Muscle of leg (tissue), 11 donors: ENCODE results near the gene BTG4. TPM values are rescaled to one million over a fixed set of nuclear protein-coding genes. Genes with fewer than 3 reads are reported as not detected.

ENCODE experiments used
- DNase-seq: peaks from one replicate; pipeline ENCODE4 v3.0.0; 2013
- H3K27ac ChIP-seq: one replicate; pipeline ENCODE4 v1.5.1; 2013; ENCODE audit warnings: mild to moderate bottlenecking, low read length, control low read depth
- H3K27me3 ChIP-seq: one replicate; pipeline ENCODE4 v1.6.1; 2013; ENCODE audit warnings: low read length; ENCODE audit not compliant: control insufficient read depth, insufficient read depth
- H3K36me3 ChIP-seq: one replicate; pipeline ENCODE4 v1.6.1; 2013; ENCODE audit warnings: low read length; ENCODE audit not compliant: control insufficient read depth, insufficient read depth
- H3K4me1 ChIP-seq: one replicate; pipeline ENCODE4 v1.6.1; 2013; ENCODE audit warnings: low read length; ENCODE audit not compliant: control insufficient read depth, insufficient read depth
- H3K4me3 ChIP-seq: one replicate; pipeline ENCODE4 v1.5.1; 2013; ENCODE audit warnings: low read length, control low read depth
- H3K9me3 ChIP-seq: replicated peaks from 2 replicates; pipeline ENCODE4 v1.6.1; 2013; ENCODE audit warnings: low read depth, low read length; ENCODE audit not compliant: control insufficient read depth
- WGBS: methylation state at CpG from one replicate; pipeline ENCODE4 v1.1.5; 2013; ENCODE audit warnings: missing lambda C conversion rate; ENCODE audit not compliant: insufficient coverage; 5-methylcytosine and 5-hydroxymethylcytosine counted together
- polyA plus RNA-seq, 8 donors: library from polyadenylated mRNA; unstranded; fragments of 120-200 nt; gene quantifications; one replicate each; pipeline versions ENCODE4 v1.2.1 to v1.2.3, GENCODE V29; 2013; ENCODE audit warnings: inconsistent platforms in 1 of 8, low replicate concordance in 1 of 8; ENCODE audit not compliant: insufficient read length in 8 of 8, insufficient read depth in 1 of 8
- total RNA-seq: library from RNA; stranded (reverse); fragments of 120-200 nt; gene quantifications from one replicate; pipeline ENCODE4 v1.2.4, GENCODE V29; 2013

The BTG4 gene
- total and polyA plus RNA-seq, 9 donors, result not detected

- no peak overlapping the region for H3K4me3 ChIP-seq
- no peaks in the 10 kb centered on the region for H3K27me3 ChIP-seq
- 36% methylated on average over 6 of the region's 11 CpGs for WGBS
- DNase-seq, result peak; percentile 74
- no peaks in the 10 kb centered on the region for H3K36me3 ChIP-seq
- H3K27ac ChIP-seq, result no peak overlapping the region
- no peaks in the 10 kb centered on the region for H3K9me3 ChIP-seq
- H3K4me1 ChIP-seq, result peaks cover 35% of the 10 kb centered on the region
Measured at GRCh38 chr11:111448831-111449557, 63.2 kb downstream of the BTG4 start.

- Histone ChIP-seq H3K36me3 (no peaks in the 10 kb centered on the region), H3K27me3 (no peaks in the 10 kb centered on the region), H3K4me1 (peaks cover 35% of the 10 kb centered on the region), H3K27ac (no peak overlapping the region), H3K9me3 (no peaks in the 10 kb centered on the region), H3K4me3 (no peak overlapping the region)
- WGBS, result 34% methylated on average over 6 of the region's 8 CpGs
- peak; percentile 39 for DNase-seq
Measured at GRCh38 chr11:111448414-111448813, 63.8 kb downstream of the BTG4 start.

- WGBS, result 90% methylated on average over 5 of the region's 5 CpGs
Measured at GRCh38 chr11:111447931-111448330, 64.3 kb downstream of the BTG4 start.

GRCh38 chr11:111447112-111447471, 65.1 kb downstream of the BTG4 start:
- no peak overlapping the region for H3K4me3 ChIP-seq
- H3K27ac ChIP-seq, result no peak overlapping the region
- no peaks in the 10 kb centered on the region for H3K36me3 ChIP-seq
- peaks cover 35% of the 10 kb centered on the region for H3K4me1 ChIP-seq
- DNase-seq, result peak; percentile 89
- no peaks in the 10 kb centered on the region for H3K9me3 ChIP-seq
- no peaks in the 10 kb centered on the region for H3K27me3 ChIP-seq
- WGBS, result no CpG with 5 or more reads among the region's 4 CpGs

More at GRCh38 chr11:111447931-111448330, 64.3 kb downstream of the BTG4 start:
- H3K4me3 ChIP-seq, result no peak overlapping the region
- no peak for DNase-seq
- H3K4me1 ChIP-seq, result peaks cover 35% of the 10 kb centered on the region
- no peaks in the 10 kb centered on the region for H3K27me3 ChIP-seq
- H3K27ac ChIP-seq, result no peak overlapping the region
- no peaks in the 10 kb centered on the region for H3K36me3 ChIP-seq
- no peaks in the 10 kb centered on the region for H3K9me3 ChIP-seq

- peak; percentile 96 for DNase-seq
- H3K36me3 ChIP-seq, result no peaks in the 10 kb centered on the region
- no peak overlapping the region for H3K27ac ChIP-seq
- no peaks in the 10 kb centered on the region for H3K9me3 ChIP-seq
- H3K27me3 ChIP-seq, result no peaks in the 10 kb centered on the region
- WGBS, result 21% methylated on average over 4 of the region's 5 CpGs
- H3K4me1 ChIP-seq, result peaks cover 35% of the 10 kb centered on the region
- H3K4me3 ChIP-seq, result no peak overlapping the region
Measured at GRCh38 chr11:111446404-111447111, 65.6 kb downstream of the BTG4 start.

- Histone ChIP-seq H3K9me3 (no peaks in the 10 kb centered on the region), H3K4me3 (no peak overlapping the region), H3K27me3 (no peaks in the 10 kb centered on the region), H3K27ac (no peak overlapping the region), H3K4me1 (peaks cover 34% of the 10 kb centered on the region), H3K36me3 (no peaks in the 10 kb centered on the region)
- DNase-seq, result peak; percentile 61
- WGBS, result 83% methylated on average over 1 of the region's 2 CpGs
Measured at GRCh38 chr11:111445586-111445985, 66.6 kb downstream of the BTG4 start.

Other genes starting within 250 kb of the BTG4 start
- gene POU2AF3, start 213.8 kb downstream of the BTG4 start, total RNA-seq, result 2.7 TPM
- gene POU2AF3, start 213.8 kb downstream of the BTG4 start, polyA plus RNA-seq, result 1 to 10 TPM; 3.8 to 6.2 (median 4.7) TPM
- 0.04 TPM for gene POU2AF1, start 133.1 kb downstream of the BTG4 start, total RNA-seq
- under 1 TPM; 0.05 to 0.39 (median 0.23) TPM for gene POU2AF1, start 133.1 kb downstream of the BTG4 start, polyA plus RNA-seq
- gene HOATZ, start 2.4 kb upstream of the BTG4 start, total RNA-seq, result not detected
- under 1 TPM in 7 of 8 donors, not detected in 1; 0.09 to 0.60 (median 0.12) TPM for gene HOATZ, start 2.4 kb upstream of the BTG4 start, polyA plus RNA-seq
- gene LAYN, start 28.3 kb upstream of the BTG4 start, total RNA-seq, result 9.8 TPM
- 1 to 10 TPM; 3.4 to 9.5 (median 6.4) TPM for gene LAYN, start 28.3 kb upstream of the BTG4 start, polyA plus RNA-seq
- gene SIK2, start 90.1 kb upstream of the BTG4 start, total RNA-seq, result 14.9 TPM
- 10 to 100 TPM; 15.0 to 27.4 (median 24.3) TPM for gene SIK2, start 90.1 kb upstream of the BTG4 start, polyA plus RNA-seq